HG03025 (cell line): Measurements from ENCODE around the gene LRPPRC.

Source experiments
- ATAC-seq: cut with Tn5 transposase; IDR thresholded peaks from one replicate; pipeline ENCODE4 v1.9.1; 2021; ENCODE audit warnings: mild to moderate bottlenecking, moderate library complexity; ENCODE audit not compliant: unreplicated experiment, low FRiP score

The LRPPRC gene

DNA sequence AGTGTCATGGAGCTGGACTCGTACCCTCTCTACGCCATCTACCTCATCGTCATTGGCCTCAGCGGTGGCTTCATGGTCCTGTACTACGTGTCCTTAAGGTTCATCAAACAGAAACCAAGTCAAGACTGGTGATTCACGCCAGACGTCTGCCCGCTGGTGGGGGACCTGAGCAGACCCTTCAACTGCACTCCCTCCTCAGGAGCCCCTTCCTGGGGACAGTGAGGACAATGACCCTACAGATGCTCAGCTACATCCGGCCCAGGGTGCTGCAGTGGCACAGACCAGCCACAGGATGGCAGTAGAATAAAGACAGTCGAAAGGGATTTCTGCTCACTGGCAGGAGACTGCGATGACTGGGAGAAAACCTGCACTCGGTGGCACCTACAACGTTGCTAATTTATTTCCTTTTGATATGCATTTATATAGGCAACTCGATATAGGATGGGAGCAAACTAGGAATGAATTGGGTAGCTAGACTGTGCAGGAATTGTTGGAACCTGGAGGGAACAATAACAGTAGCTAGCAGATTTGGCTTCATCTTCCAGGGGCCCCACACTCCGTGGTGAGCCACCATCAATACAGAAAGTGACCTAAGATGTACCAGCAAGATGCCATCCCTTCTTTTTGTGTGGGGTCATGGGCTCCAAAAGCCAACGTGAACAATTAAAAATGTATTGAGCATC, 117.9 kb downstream of the LRPPRC start:
- no peak for ATAC-seq

DNA sequence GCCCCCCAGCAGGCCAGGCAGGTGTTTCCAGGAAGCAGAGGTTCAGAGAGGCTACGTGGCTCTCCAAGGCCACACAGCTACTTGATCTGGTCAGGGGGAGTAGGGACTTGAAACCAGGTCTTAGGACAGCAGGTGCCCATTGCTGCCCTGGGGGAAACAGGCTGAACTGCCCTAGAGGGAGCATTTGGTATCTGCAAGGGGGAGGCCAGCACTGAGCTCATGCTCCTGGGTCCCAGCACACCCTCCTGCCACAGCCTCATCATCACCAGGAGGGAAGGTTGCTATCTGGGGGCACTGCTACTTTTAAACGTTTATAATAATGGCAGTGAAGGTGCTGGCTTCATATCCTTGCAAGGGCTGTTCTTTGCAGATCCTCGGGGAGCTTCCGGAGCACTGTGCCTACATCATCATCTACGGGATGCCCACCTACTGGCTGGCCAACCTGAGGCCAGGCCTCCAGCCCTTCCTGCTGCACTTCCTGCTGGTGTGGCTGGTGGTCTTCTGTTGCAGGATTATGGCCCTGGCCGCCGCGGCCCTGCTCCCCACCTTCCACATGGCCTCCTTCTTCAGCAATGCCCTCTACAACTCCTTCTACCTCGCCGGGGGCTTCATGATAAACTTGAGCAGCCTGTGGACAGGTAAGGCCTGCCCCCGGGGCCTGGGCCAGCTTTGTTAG, 120.9 kb downstream of the LRPPRC start:
- ATAC-seq = no peak

DNA sequence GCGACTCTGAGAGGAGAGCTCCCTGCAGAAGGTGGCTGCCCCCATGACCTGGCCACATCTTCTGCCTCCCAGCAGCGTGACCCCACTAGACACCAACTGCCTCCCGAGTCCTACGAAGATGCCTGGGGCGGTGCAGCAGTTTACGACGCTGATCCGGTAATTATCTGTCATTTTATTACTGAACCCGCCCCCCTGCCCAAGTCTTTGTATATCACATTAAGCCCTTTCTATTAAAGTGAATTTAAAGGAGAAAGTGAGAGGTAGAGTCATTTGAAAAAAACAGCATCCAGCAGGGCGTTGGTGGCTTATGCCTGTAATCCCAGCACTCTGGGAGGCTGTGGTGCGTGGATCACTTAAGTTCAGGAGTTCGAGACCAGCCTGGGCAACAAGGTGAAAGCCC, 123.6 kb downstream of the LRPPRC start:
- ATAC-seq = no peak

DNA sequence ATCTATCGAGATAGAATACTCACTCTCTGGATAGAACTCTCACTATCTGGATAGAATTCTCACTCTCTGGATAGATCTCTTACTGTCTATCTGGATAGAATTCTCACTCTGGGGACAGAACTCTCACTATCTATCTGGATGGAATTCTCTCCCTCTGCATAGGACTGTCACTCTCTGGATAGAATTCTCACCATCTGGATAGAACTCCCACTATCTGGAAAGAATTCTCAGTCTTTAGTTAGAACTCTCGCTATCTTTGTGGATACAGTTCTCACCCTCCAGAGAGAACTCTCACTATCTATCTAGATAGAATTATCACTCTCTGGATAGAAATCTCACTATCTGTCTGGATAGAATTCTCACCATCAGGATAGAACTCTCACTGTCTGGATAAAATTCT, 140.5 kb downstream of the LRPPRC start:
- no peak for ATAC-seq

DNA sequence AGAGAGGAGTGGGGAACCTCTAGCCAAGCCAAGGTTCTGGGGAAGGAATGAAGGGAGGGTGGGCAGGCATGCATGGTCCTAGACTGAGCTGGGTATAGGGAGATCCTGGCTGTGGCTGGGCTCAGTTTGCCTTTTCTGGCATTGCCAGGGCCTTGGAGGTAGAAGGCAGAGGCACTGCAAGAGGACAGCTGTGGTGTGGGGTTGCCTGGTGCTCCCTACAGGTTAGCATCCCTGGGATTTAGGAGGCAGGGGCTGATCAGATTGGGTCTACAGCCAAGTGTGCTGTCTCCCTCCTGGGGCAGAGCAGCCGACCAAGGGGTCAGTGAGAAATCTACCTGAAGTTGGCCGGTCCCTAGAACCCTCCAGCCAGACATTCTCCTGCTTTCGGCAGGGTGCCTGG, 141.1 kb downstream of the LRPPRC start:
- no peak for ATAC-seq

DNA sequence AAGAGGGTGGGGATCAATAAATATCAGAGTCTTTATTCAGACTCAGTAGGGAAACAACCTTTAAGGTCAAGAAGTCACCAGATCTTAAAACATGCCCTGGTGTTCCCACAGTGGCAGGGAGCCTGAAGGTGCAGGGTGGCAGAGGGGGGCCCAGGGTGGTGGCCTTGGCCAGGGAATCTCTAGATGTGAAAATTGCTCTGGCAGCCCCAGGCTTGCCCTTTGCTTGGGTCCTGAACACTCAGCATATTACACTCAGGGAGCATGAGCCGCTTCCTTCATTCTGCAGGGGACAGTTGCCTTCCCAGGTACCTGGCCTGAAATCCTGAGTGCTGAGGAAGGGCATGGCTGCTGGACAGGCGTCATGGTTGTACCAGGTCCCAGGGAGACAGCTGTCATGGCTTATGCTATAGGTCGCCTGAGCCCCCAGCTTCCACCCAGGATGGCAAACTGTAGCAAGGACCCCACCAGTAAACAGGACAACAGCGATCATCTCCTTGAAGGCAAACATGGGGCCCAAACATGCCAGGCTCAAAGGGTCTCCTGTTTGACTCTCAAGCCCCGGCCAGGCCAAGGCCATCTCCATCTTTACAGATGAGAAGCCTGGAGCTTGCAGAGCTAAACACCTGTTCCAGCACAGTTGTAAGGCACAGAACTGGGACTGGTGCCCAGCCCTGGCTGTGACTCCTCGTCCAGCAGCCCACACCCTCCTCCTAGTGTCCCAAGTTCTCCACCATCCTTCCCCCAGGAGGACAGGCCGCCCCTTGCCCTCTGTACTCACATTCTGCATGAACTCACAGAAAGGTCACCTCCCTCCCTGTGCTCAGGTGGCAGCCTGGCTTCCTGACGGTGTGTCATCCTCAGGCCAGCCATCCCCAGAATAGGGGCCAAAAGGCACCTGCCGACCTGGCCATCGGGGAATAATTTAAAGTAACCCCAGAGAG, 142.4 kb downstream of the LRPPRC start:
- ATAC-seq = no peak

DNA sequence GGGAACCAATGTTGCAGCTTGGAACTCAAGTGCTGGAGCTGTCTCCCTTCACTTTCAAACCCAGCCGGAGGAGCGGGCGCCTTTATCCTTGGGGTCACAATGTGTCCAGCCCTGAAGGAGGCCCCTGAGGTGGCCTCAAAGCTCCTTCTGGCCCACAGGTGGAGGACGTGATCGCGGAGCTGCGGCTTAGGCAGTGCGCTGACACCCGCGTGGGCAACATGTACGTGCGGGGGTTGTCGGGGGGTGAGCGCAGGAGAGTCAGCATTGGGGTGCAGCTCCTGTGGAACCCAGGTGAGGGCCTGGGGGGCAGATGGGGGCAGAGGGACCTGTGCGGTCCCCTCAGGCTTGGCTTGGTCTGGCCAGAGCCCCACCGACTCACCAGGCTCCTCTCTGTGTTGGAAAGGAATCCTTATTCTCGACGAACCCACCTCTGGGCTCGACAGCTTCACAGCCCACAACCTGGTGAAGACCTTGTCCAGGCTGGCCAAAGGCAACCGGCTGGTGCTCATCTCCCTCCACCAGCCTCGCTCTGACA, 143.5 kb downstream of the LRPPRC start:
- ATAC-seq = no peak

DNA sequence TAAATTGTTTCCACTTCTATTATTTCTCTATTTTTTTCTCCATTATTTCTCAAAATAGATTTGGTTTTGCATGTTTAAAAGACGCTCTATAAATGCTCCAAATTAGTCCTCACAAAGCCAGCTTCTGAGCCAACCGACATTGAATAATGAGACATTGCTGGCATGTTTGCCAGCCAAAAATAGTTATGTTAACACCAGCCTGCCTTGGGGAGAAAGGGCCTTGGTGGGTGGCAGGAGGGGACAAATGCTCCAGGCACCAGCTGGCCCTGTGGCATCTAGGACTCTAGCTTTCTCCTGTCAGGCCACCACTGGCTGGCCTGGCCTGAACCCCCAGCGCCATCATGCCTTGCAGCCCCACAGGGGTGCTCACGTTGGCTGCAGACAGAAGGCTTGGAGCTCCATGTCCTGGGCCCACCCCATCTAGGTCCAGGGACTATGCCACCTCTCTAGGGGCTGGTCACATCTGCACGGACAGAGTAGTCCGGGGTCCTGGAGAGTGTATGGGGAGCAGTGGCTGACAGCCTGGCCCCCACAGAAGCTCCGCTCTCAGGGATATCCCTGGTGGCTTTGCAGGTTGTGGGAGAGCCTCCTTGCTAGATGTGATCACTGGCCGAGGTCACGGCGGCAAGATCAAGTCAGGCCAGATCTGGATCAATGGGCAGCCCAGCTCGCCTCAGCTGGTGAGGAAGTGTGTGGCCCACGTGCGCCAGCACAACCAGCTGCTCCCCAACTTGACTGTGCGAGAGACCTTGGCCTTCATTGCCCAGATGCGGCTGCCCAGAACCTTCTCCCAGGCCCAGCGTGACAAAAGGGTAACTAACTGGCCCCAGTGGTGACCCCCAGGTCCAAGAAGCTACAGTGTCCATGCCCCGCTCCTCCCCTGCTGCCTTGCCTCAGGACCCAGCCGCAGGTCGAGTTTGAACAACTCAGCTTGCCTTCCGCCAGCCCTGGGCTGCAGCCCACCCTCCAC, 144.5 kb downstream of the LRPPRC start:
- ATAC-seq = no peak

DNA sequence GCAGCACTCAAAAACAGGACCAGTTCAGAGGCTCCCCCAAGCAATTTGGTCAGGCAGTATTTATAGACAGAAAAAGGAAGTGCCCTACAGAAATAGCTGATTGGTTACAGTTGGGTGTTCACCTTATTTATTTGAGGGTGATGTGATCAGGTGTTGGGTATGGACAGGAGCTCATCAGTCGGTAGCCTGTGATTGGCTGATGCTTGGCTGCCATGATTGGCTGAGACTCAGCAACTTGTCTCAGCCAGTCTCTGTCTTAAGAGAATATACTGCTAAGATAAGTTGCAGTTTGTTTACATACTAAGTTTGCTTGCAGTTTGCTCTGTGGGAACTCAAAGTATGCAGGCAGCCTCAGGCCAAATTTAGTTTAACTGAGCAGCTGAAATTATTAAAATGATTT, 147.6 kb downstream of the LRPPRC start:
- ATAC-seq = no peak

DNA sequence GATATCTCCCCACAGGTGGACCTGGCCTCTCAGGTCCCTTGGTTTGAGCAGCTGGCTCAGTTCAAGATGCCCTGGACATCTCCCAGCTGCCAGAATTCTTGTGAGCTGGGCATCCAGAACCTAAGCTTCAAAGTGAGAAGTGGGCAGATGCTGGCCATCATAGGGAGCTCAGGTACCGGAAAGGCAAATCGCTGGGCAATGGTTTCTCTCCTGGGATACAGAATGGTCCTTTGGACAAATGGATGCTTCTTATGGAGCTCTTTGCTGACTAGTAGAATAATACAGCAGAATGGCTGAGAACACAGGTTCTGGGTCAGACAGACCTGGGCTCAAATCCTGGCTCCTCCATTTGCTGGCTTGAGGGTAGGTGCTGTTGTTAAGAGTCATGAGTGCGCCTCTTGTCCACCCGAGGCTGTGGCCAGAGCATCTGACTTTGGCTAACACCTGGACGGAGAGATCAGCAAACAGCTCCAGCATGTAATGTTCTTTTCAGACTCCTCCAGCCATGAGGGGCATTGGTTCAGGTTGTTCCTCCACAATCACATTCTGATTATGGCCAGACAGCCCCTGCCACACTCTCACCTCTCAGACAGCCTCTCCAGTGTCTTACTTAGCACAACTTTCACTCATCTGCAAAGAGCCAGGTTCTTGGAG, 149.5 kb downstream of the LRPPRC start:
- ATAC-seq = no peak

DNA sequence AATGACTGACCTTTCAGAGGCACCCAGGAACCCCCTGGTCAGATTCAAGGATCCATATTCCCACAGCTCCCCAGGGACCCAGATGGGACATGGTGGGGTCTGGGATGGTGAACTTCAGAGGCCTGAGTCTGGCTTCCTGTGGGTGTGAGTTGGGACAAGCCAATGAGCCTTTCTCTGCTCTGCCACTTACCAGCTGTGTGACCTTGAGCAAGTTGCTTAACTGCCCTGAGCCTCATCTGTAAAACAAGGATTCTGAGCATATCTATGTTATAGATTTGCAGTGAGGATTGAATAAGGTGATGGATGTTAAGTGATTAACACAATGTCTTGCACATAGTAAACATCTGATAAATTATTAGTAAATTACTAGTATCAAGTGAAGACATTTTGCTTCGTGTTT, 150.6 kb downstream of the LRPPRC start:
- no peak for ATAC-seq

DNA sequence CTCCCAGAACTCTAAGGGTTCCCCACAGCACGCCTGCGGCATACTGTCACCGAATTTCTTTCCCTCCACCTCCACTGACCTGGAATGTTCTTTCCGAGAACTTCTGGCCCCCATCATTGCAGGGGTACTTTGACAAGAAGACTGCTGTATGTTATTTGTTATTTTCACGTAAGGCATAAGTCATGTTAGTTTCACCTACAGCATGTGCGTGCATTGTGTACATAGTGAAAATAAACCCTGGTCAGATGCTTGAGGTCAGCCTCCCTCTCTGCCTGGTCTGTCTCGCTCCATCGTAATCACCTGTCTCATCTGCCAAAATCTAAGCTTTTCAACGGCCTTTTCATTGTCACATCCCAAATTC, 152.9 kb downstream of the LRPPRC start:
- ATAC-seq = no peak

DNA sequence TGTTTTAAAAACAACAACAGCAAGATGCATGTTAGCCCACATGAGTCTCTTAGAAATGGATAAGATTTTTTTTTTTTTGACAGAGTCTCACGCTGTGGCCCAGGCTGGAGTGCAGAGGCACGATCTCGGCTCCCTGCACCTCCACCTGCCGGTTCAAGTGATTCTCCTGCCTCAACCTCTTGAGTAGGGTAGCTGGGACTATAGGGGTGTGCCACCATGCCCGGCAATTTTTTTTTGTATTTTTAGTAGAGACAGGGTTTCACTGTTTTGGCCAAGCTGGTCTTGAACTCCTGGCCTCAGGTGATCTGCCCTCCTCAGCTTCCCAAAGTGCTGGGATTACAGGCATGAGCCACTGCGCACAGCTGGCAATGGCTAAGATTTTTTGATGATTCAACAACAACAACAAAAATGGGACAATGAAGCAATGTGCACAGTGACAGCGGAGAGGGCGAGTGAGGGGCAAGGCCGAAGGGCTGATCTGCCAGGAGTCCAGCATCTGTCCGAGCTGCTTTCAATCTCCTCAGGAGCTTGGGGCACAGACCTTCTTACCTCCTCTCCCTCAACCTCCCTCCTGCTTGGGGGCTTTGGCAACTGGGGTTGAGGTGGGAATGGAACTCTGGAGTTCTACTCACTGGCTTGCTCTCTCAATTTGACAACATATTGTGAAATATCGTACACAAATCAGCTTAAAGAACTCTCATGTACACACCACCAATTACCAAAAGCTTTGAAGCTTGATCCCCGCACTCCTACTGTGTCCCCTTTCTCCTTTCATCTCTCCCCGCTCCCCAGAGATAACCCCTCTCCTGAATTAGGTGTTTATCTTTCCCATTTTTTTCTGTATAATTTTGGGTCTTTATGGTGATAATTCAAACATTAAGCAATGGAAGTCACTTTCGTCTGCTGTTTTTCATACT, 153.6 kb downstream of the LRPPRC start:
- ATAC-seq = no peak

DNA sequence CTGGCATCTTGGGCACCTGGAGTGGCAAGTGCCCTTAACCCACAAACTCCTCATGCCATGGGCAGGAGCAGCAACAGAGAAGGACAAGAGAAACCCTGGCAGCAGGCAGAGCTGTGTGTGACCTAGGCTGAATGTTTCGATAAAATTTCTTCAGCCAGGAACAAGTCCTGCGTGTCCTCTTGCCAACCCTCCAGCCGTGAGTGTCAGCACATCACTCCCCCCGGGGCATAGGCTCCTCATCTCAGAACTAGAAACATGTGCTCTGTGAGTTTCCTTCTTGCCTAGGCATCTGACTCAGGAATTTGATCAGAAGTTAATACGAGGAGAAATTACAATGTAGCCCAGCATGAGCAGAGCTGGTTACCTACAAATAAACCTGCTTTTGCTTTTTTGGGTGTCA, 154.8 kb downstream of the LRPPRC start:
- no peak for ATAC-seq

DNA sequence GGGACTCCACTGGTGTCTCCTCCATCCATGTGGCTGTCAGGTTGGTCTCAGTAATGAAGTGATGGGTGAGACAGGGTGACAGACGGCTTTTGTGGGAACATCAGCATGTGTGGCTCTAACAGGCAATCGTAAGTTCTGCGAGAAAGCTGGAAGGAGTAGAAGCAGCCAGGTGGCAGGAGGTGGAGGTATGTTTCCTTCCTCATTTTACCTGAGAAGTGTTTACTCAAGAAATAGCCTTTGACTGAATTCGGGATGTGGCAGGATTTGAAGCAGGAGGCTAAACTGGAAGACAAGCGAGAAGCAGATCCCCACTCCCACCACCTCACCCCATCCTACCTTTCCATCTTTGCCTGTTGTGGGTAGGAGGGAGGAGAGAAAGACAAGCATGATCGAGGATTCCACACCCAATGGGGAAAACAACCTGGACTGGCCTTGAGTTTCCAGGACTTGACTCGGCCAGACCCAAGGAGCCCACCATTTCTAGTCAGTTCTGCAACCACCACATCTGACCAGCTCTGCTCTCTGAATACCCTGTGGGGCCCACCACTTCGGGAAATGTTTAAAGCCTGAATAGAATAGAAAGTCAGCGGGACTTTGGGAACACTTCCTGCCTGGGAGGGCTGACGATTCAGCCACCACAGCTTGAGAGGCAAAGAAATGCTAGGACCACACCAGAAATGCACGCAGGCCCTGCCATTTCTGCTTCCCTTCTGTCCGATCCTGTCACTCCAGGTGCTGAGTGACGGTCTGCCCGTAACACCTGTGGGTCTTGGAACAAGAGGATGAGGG, 155.8 kb downstream of the LRPPRC start:
- no peak for ATAC-seq

DNA sequence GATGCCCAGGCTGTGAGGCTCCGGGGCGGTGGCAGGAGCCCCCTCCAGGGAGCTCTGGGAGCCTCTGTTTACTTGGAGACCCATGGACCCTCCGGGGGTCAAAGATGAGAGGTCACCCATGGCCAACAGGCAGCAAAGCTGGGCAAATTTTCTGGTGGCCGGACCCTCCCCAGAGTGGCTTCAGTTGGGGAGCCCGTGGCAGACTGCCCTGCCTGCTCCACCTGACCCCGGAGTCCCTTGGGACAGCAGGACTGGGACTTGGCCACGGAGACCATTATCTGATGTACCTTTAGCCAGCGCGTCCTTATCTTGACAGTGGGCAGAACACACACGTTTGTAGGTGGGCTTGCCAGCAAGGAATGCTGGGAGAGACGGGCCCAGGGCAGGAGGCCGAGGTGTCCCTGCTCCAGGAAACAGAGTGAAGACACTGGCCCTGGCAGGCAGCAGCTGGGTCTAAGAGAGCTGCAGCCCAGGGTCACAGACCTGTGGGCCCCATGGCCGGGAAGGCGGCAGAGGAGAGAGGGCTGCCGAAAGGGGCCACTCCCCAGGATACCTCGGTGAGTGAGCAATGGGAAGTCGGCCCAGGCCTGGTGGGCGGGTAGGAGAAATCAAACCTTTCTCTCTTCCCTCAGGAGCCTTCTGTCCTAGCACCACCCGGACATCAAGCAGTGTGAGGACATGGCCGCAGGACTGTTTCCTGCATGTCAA, 157.1 kb downstream of the LRPPRC start, which contains the start of the genes ABCG5 and ABCG8:
TSS of gene ABCG5 (minus strand) at position 280 of the 708 bp plus-strand sequence. CDS start at position 120, 160 bp downstream.
TSS of gene ABCG8 (plus strand) at position 412 of the 708 bp plus-strand sequence. CDS start at position 495, 83 bp downstream.
- ATAC-seq = no peak
